ENCODE results near the gene PRAMEF1. TPM values are rescaled to one million over a fixed set of nuclear protein-coding genes. Genes with fewer than 3 reads are reported as not detected.

Gene PRAMEF1
- total and polyA plus RNA-seq, 2 of the 13 experiments (the other 11 are each of a cell fraction or from before 2014, with no cell fraction given): not detected

DNA sequence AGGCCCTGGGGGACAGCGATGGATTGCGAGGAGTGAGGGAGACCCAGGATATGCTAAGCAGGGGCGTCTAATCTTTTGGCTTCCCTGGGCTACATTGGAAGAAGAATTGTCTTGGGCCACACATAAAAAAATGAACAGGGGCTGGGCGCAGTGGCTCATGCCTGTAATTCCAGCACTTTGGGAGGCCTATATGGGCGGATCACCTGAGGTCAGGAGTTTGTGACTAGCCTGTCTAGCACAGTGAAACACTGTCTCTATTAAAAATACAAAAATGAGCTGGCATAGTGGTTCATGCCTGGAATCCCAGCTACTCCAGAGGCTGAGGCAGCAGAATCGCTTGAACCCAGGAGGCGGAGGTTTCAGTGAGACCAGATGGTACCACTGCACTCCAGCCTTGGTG, 28.4 kb upstream of the PRAMEF1 start:
- no peak for FAIRE-seq
- intact Hi-C loops (cut with micrococcal nuclease; ENCODE audit: unreplicated experiment): no loop called here

DNA sequence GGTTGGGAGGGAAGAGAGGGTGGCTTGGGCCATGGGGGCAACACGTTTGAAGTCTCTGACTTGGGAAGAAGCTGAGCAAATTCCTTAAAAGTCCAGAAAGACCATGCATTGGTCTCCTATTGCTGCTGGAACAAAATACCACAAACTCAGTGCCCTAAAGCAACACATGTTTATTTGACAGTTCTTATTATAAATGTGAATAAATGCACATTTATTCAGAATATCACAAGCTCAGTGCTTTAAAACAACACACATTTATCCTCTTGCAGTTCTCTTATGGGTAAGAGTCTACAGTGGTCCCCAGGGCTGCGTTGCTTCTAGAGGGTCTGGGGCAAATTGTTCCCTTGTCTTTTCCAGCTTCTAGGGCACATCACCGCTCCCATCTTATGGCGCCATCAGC, 27.7 kb upstream of the PRAMEF1 start:
- CTCF ChIA-PET (ENCODE audit: low intra/inter-chr PET ratio, low total read pairs): no interaction called here
- H3K27ac ChIP-seq (ENCODE audit: extremely low read length, insufficient read depth, low read length): no peak overlapping the region
- intact Hi-C loops (cut with micrococcal nuclease; ENCODE audit: unreplicated experiment) (no loop called here), in situ Hi-C loops (cut with HindIII; ENCODE audit: extremely low pct_ligation_motif_present, low pct_unique_long_range_greater_than_20kb) (no loop called here)
- no peak for ATAC-seq
- no peak overlapping the region for H3K4me2 ChIP-seq (ENCODE audit: low read depth, low read length)
- no peak for FAIRE-seq
- H3K4me3 ChIP-seq (replicated peaks in 1 of 3; ENCODE audit: insufficient read depth in 1 of 3, low read depth in 2 of 3, low read length in 3 of 3): no peak overlapping the region
- TF ChIP-seq MXD4 (CRISPR knock-in tag; IDR thresholded peaks at IDR 0.05): no peak
- no peak for TF ChIP-seq NKX3-1 (CRISPR knock-in tag; IDR thresholded peaks at IDR 0.05)
- TF ChIP-seq HMG20A (CRISPR knock-in tag; IDR thresholded peaks at IDR 0.05; ENCODE audit: borderline replicate concordance): no peak
- no peak for TF ChIP-seq HNRNPH1 (optimal IDR thresholded peaks at IDR 0.05; ENCODE audit: low read depth, low read length)
- no peak for TF ChIP-seq ZNF264 (CRISPR knock-in tag; IDR thresholded peaks at IDR 0.05)
- no peak for TF ChIP-seq SMC3 (IDR thresholded peaks at IDR 0.05; ENCODE audit: low read length)
- no peak for TF ChIP-seq THAP11 (CRISPR knock-in tag; IDR thresholded peaks at IDR 0.05)
- TF ChIP-seq NCOR1 (IDR thresholded peaks at IDR 0.05; ENCODE audit: borderline replicate concordance, low read length): no peak
- TF ChIP-seq, protein P1, sequence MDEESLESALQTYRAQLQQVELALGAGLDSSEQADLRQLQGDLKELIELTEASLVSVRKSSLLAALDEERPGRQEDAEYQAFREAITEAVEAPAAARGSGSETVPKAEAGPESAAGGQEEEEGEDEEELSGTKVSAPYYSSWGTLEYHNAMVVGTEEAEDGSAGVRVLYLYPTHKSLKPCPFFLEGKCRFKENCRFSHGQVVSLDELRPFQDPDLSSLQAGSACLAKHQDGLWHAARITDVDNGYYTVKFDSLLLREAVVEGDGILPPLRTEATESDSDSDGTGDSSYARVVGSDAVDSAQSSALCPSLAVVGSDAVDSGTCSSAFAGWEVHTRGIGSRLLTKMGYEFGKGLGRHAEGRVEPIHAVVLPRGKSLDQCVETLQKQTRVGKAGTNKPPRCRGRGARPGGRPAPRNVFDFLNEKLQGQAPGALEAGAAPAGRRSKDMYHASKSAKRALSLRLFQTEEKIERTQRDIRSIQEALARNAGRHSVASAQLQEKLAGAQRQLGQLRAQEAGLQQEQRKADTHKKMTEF (CRISPR knock-in tag; IDR thresholded peaks at IDR 0.05): no peak
- TF ChIP-seq ZBTB2 (CRISPR knock-in tag; IDR thresholded peaks at IDR 0.05; ENCODE audit: low read depth): no peak
- no peak for TF ChIP-seq SIN3A (IDR thresholded peaks at IDR 0.05; ENCODE audit: borderline replicate concordance, low read depth, low read length)
- no peak for TF ChIP-seq SNAPC5 (CRISPR knock-in tag; IDR thresholded peaks at IDR 0.05; ENCODE audit: borderline replicate concordance)
- no peak for TF ChIP-seq GZF1 (CRISPR knock-in tag; IDR thresholded peaks at IDR 0.05)
- TF ChIP-seq ZNF878 (CRISPR knock-in tag; IDR thresholded peaks at IDR 0.05): no peak
- no peak overlapping the region for H2AFZ ChIP-seq (ENCODE audit: low read length)
- H3K27me3 ChIP-seq (ENCODE audit: control insufficient read depth in 1 of 2, insufficient read depth in 2 of 2, low read length in 2 of 2): peaks cover 0 to 17% of the 10 kb centered on the region in 2 experiments; a peak in 3 of 5 replicates
- no peaks in the 10 kb centered on the region for H4K20me1 ChIP-seq (ENCODE audit: insufficient read depth, low read length)
- no peaks in the 10 kb centered on the region for H3K36me3 ChIP-seq (replicated peaks in 1 of 2; ENCODE audit: control insufficient read depth in 1 of 2, insufficient read depth in 2 of 2, low read length in 2 of 2)
- POLR2A ChIA-PET: no interaction called here
- no peak overlapping the region for H3K9ac ChIP-seq (ENCODE audit: insufficient read depth, low read depth, low read length)
- no peaks in the 10 kb centered on the region for H3K79me2 ChIP-seq (ENCODE audit: insufficient read depth, low read length)
- no peaks in the 10 kb centered on the region for H3K9me3 ChIP-seq (ENCODE audit: low read length)
- no peaks in the 10 kb centered on the region for H3K4me1 ChIP-seq (ENCODE audit: insufficient read depth, low read length)
- 39% methylated on average over 4 of the region's 4 CpGs for WGBS (ENCODE audit: low lambda C conversion rate)
- no TSS peak for BruUV-seq (replicated peaks)
- DNase-seq (ENCODE audit: low spot score): no peak

More for the DNA sequence above, 28.4 kb upstream of the PRAMEF1 start:
- no peak overlapping the region for H2AFZ ChIP-seq (ENCODE audit: low read length)
- H3K9me3 ChIP-seq (ENCODE audit: low read length): no peaks in the 10 kb centered on the region
- peaks cover 0 to 23% of the 10 kb centered on the region in 2 experiments; a peak in 3 of 5 replicates for H3K27me3 ChIP-seq (ENCODE audit: control insufficient read depth in 1 of 2, insufficient read depth in 2 of 2, low read length in 2 of 2)
- H3K27ac ChIP-seq (ENCODE audit: extremely low read length, insufficient read depth, low read length): no peak overlapping the region
- no peaks in the 10 kb centered on the region for H4K20me1 ChIP-seq (ENCODE audit: insufficient read depth, low read length)
- ATAC-seq (no peak), DNase-seq (ENCODE audit: low spot score) (no peak)
- H3K79me2 ChIP-seq (ENCODE audit: insufficient read depth, low read length): no peaks in the 10 kb centered on the region
- no TSS peak for BruUV-seq (replicated peaks)
- H3K4me3 ChIP-seq (replicated peaks in 1 of 3; ENCODE audit: insufficient read depth in 1 of 3, low read depth in 2 of 3, low read length in 3 of 3): no peak overlapping the region
- H3K9ac ChIP-seq (ENCODE audit: insufficient read depth, low read depth, low read length): no peak overlapping the region
- no peaks in the 10 kb centered on the region for H3K4me1 ChIP-seq (ENCODE audit: insufficient read depth, low read length)
- WGBS (ENCODE audit: low lambda C conversion rate): 10% methylated on average over 7 of the region's 7 CpGs
- TF ChIP-seq, protein P2, sequence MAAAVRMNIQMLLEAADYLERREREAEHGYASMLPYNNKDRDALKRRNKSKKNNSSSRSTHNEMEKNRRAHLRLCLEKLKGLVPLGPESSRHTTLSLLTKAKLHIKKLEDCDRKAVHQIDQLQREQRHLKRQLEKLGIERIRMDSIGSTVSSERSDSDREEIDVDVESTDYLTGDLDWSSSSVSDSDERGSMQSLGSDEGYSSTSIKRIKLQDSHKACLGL (CRISPR knock-in tag; IDR thresholded peaks at IDR 0.05): no peak
- TF ChIP-seq ZNF230 (CRISPR knock-in tag; IDR thresholded peaks at IDR 0.05): no peak
- no peak for TF ChIP-seq ZNF235 (CRISPR knock-in tag; IDR thresholded peaks at IDR 0.05; ENCODE audit: borderline replicate concordance)
- no peak for TF ChIP-seq KMT2B (CRISPR knock-in tag; IDR thresholded peaks at IDR 0.05)
- TF ChIP-seq ZNF350 (CRISPR knock-in tag; IDR thresholded peaks at IDR 0.05; ENCODE audit: borderline replicate concordance, low read depth): no peak
- TF ChIP-seq ZNF775 (CRISPR knock-in tag; IDR thresholded peaks at IDR 0.05; ENCODE audit: borderline replicate concordance): no peak
- TF ChIP-seq ZMYM4 (CRISPR knock-in tag; IDR thresholded peaks at IDR 0.05): no peak
- no peak for TF ChIP-seq SMC3 (IDR thresholded peaks at IDR 0.05; ENCODE audit: low read length)
- in situ Hi-C loops (cut with HindIII; ENCODE audit: extremely low pct_ligation_motif_present, low pct_unique_long_range_greater_than_20kb): no loop called here
- no peak overlapping the region for H3K4me2 ChIP-seq (ENCODE audit: low read depth, low read length)
- ChIA-PET POLR2A (no interaction called here), CTCF (ENCODE audit: low intra/inter-chr PET ratio, low total read pairs) (no interaction called here)
- H3K36me3 ChIP-seq (replicated peaks in 1 of 2; ENCODE audit: control insufficient read depth in 1 of 2, insufficient read depth in 2 of 2, low read length in 2 of 2): no peaks in the 10 kb centered on the region

Data from HepG2 (cell line).